Peyer's patch (tissue), 4 donors: ENCODE data around the gene POC1A. TPM values are rescaled to one million over a fixed set of nuclear protein-coding genes. Genes with fewer than 3 reads are reported as not detected.

ENCODE experiments used
- DNase-seq, 3 donors: peaks; one replicate each; pipeline ENCODE4 v3.0.0-alpha.2; 2017 to 2019
- H3K27ac ChIP-seq, 4 donors: fragments of 200-600 bp; sonication (generic); one replicate each; pipeline ENCODE4 v1.5.1; 2016 to 2019
- H3K27me3 ChIP-seq, 2 donors: fragments of 200-600 bp; sonication (generic); one replicate each; pipeline ENCODE4 v1.5.1; 2019
- H3K36me3 ChIP-seq, 3 donors: fragments of 200-600 bp; sonication (generic); one replicate each; pipeline ENCODE4 v1.5.1; 2016 to 2019
- H3K4me1 ChIP-seq, 4 donors: fragments of 200-600 bp; sonication (generic); one replicate each; pipeline ENCODE4 v1.5.1; 2016 to 2019
- H3K4me3 ChIP-seq, 4 donors: fragments of 200-600 bp; sonication (generic); 1 replicate in 3 of 4; 2 replicates in 1 of 4; pipeline ENCODE4 v1.5.1; 2016 to 2019; ENCODE audit warnings: mild to moderate bottlenecking in 1 of 4
- H3K9me3 ChIP-seq, 4 donors: fragments of 200-600 bp; sonication (generic); one replicate each; pipeline ENCODE4 v1.5.1; 2016 to 2019; ENCODE audit warnings: mild to moderate bottlenecking in 1 of 4
- CTCF ChIP-seq, 6 experiments: fragments of 450-650 bp in 4 of 6; fragments of 200-600 bp in 2 of 6; sonication (generic) in 1 of 6; IDR thresholded peaks; one replicate each; pipeline ENCODE4 v1.5.1; 2017 to 2019; ENCODE audit warnings: antibody characterized with exemption in 6 of 6, mild to moderate bottlenecking in 3 of 6, moderate library complexity in 1 of 6
- POLR2A ChIP-seq, 2 donors: fragments of 450-650 bp; IDR thresholded peaks; one replicate each; pipeline ENCODE4 v1.5.1; 2017; ENCODE audit warnings: antibody characterized with exemption in 2 of 2, mild to moderate bottlenecking in 2 of 2, moderate library complexity in 2 of 2
- total RNA-seq, 4 donors: library from RNA; depleted of rRNA; stranded (reverse); fragments of >200 nt; gene quantifications; one replicate each; pipeline ENCODE4 v1.1.0, GENCODE V29; 2016

POC1A gene
- total RNA-seq, 4 donors from 2014 or later, result 3.4 to 9.3 (median 6.5) TPM

GRCh38 chr3:52121813-52122212, 32.4 kb downstream of the POC1A start:
- H3K9me3 ChIP-seq, result no peaks in the 10 kb centered on the region
- TF ChIP-seq CTCF (IDR thresholded peaks at IDR 0.05), result no peak
- no peak for TF ChIP-seq POLR2A (IDR thresholded peaks at IDR 0.05)
- H3K27me3 ChIP-seq, result no peaks in the 10 kb centered on the region
- H3K4me1 ChIP-seq, result peaks cover 0 to 10% (median 3%) of the 10 kb centered on the region in 4 donors
- peak overlapping the region in 3 of 4 donors; percentile 18 to 47 (median 23) for H3K27ac ChIP-seq
- H3K36me3 ChIP-seq, result no peaks in the 10 kb centered on the region
- DNase-seq, result peak in 1 of 3 donors; percentile 27
- H3K4me3 ChIP-seq, result no peak overlapping the region

GRCh38 chr3:52121464-52121805, 32.8 kb downstream of the POC1A start:
- DNase-seq, result peak in 2 of 3 donors; percentile 59 to 66
- no peaks in the 10 kb centered on the region for H3K36me3 ChIP-seq
- TF ChIP-seq POLR2A (IDR thresholded peaks at IDR 0.05) (no peak), CTCF (IDR thresholded peaks at IDR 0.05) (no peak)

GRCh38 chr3:52120556-52121463, 33.4 kb downstream of the POC1A start:
- DNase-seq, result no peak
- Histone ChIP-seq H3K4me3 (no peak overlapping the region), H3K27ac (peak overlapping the region; percentile 23 to 48 (median 38)), H3K9me3 (no peaks in the 10 kb centered on the region), H3K4me1 (peaks cover 0 to 10% (median 3%) of the 10 kb centered on the region in 4 donors), H3K36me3 (no peaks in the 10 kb centered on the region), H3K27me3 (no peaks in the 10 kb centered on the region)
- TF ChIP-seq POLR2A (IDR thresholded peaks at IDR 0.05) (no peak), CTCF (IDR thresholded peaks at IDR 0.05) (no peak)

More at GRCh38 chr3:52121464-52121805, 32.8 kb downstream of the POC1A start:
- Histone ChIP-seq H3K4me3 (no peak overlapping the region), H3K9me3 (no peaks in the 10 kb centered on the region), H3K27ac (peak overlapping the region; percentile 23 to 48 (median 38)), H3K27me3 (no peaks in the 10 kb centered on the region), H3K4me1 (peaks cover 0 to 10% (median 3%) of the 10 kb centered on the region in 4 donors)

- Histone ChIP-seq H3K4me1 (peaks cover 0 to 10% (median 3%) of the 10 kb centered on the region in 4 donors), H3K9me3 (no peaks in the 10 kb centered on the region), H3K4me3 (no peak overlapping the region), H3K36me3 (no peaks in the 10 kb centered on the region), H3K27me3 (no peaks in the 10 kb centered on the region), H3K27ac (no peak overlapping the region)
- TF ChIP-seq CTCF (IDR thresholded peaks at IDR 0.05) (no peak), POLR2A (IDR thresholded peaks at IDR 0.05) (no peak)
- no peak for DNase-seq
These were observed 34.4 kb downstream of the POC1A start for GRCh38 chr3:52119826-52120225.

GRCh38 chr3:52119099-52119498, 35.1 kb downstream of the POC1A start:
- Histone ChIP-seq H3K4me3 (no peak overlapping the region), H3K36me3 (no peaks in the 10 kb centered on the region), H3K9me3 (no peaks in the 10 kb centered on the region), H3K4me1 (peaks cover 0 to 10% (median 3%) of the 10 kb centered on the region in 4 donors), H3K27ac (no peak overlapping the region), H3K27me3 (no peaks in the 10 kb centered on the region)
- no peak for DNase-seq
- TF ChIP-seq CTCF (IDR thresholded peaks at IDR 0.05), result no peak
- no peak for TF ChIP-seq POLR2A (IDR thresholded peaks at IDR 0.05)
